Measurements from ENCODE around the gene RPS18.

GRCh38 chr6:33273924-33274902 is 2.3 kb downstream of the RPS18 start:
- TF ChIP-seq, protein P1, sequence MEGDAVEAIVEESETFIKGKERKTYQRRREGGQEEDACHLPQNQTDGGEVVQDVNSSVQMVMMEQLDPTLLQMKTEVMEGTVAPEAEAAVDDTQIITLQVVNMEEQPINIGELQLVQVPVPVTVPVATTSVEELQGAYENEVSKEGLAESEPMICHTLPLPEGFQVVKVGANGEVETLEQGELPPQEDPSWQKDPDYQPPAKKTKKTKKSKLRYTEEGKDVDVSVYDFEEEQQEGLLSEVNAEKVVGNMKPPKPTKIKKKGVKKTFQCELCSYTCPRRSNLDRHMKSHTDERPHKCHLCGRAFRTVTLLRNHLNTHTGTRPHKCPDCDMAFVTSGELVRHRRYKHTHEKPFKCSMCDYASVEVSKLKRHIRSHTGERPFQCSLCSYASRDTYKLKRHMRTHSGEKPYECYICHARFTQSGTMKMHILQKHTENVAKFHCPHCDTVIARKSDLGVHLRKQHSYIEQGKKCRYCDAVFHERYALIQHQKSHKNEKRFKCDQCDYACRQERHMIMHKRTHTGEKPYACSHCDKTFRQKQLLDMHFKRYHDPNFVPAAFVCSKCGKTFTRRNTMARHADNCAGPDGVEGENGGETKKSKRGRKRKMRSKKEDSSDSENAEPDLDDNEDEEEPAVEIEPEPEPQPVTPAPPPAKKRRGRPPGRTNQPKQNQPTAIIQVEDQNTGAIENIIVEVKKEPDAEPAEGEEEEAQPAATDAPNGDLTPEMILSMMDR (IDR thresholded peaks at IDR 0.05) = no peak
- TF ChIP-seq POLR2A (IDR thresholded peaks at IDR 0.05) = no peak

Measured in adrenal gland (tissue), 5 donors.